Measurements from ENCODE around the gene CCDC106. TPM values are rescaled to one million over a fixed set of nuclear protein-coding genes. Genes with fewer than 3 reads are reported as not detected.

The CCDC106 gene
- total and polyA plus RNA-seq, 2 donors = 4.1 to 17.7 TPM

GRCh38 chr19:55667958-55668357 lies 19.9 kb downstream of the CCDC106 start:
- Histone ChIP-seq H3K4me1 (ENCODE audit: insufficient read depth) (no peaks in the 10 kb centered on the region), H3K4me3 (ENCODE audit: low read depth, low read length) (no peak overlapping the region), H3K36me3 (ENCODE audit: insufficient read depth) (peaks cover 24% of the 10 kb centered on the region), H3K27ac (ENCODE audit: low read depth) (no peak overlapping the region)
- 74% methylated on average over 11 of the region's 11 CpGs for WGBS
- DNase-seq (ENCODE audit: extremely low spot score) = no peak

GRCh38 chr19:55668603-55669348 lies 20.8 kb downstream of the CCDC106 start:
- DNase-seq (ENCODE audit: extremely low spot score) = no peak
- no peak overlapping the region for H3K4me3 ChIP-seq (ENCODE audit: low read depth, low read length)
- WGBS = 90% methylated on average over 30 of the region's 30 CpGs
- peaks cover 19% of the 10 kb centered on the region for H3K36me3 ChIP-seq (ENCODE audit: insufficient read depth)
- H3K4me1 ChIP-seq (ENCODE audit: insufficient read depth) = no peaks in the 10 kb centered on the region
- no peak overlapping the region for H3K27ac ChIP-seq (ENCODE audit: low read depth)

- Histone ChIP-seq H3K27ac (ENCODE audit: low read depth) (no peak overlapping the region), H3K36me3 (ENCODE audit: insufficient read depth) (peaks cover 19% of the 10 kb centered on the region), H3K4me1 (ENCODE audit: insufficient read depth) (no peaks in the 10 kb centered on the region), H3K4me3 (ENCODE audit: low read depth, low read length) (no peak overlapping the region)
- no peak for DNase-seq (ENCODE audit: extremely low spot score)
- WGBS = 87% methylated on average over 43 of the region's 43 CpGs
Observed at GRCh38 chr19:55669418-55670279, 21.6 kb downstream of the CCDC106 start.

- Histone ChIP-seq H3K4me1 (ENCODE audit: insufficient read depth) (no peaks in the 10 kb centered on the region), H3K36me3 (ENCODE audit: insufficient read depth) (peaks cover 19% of the 10 kb centered on the region), H3K27ac (ENCODE audit: low read depth) (no peak overlapping the region), H3K4me3 (ENCODE audit: low read depth, low read length) (no peak overlapping the region)
- no peak for DNase-seq (ENCODE audit: extremely low spot score)
- 79% methylated on average over 23 of the region's 23 CpGs for WGBS
Observed at GRCh38 chr19:55670280-55671053, 22.5 kb downstream of the CCDC106 start.

- no peak overlapping the region for H3K4me3 ChIP-seq (ENCODE audit: low read depth, low read length)
- WGBS = 71% methylated on average over 2 of the region's 2 CpGs
- peaks cover 19% of the 10 kb centered on the region for H3K36me3 ChIP-seq (ENCODE audit: insufficient read depth)
- no peak for DNase-seq (ENCODE audit: extremely low spot score)
- H3K4me1 ChIP-seq (ENCODE audit: insufficient read depth) = no peaks in the 10 kb centered on the region
- H3K27ac ChIP-seq (ENCODE audit: low read depth) = no peak overlapping the region
Observed at GRCh38 chr19:55671054-55671378, 23.0 kb downstream of the CCDC106 start.

GRCh38 chr19:55672418-55672817 lies 24.4 kb downstream of the CCDC106 start:
- H3K4me1 ChIP-seq (ENCODE audit: insufficient read depth) = no peaks in the 10 kb centered on the region
- H3K4me3 ChIP-seq (ENCODE audit: low read depth, low read length) = no peak overlapping the region
- no peak for DNase-seq (ENCODE audit: extremely low spot score)
- WGBS = 81% methylated on average over 5 of the region's 5 CpGs
- no peak overlapping the region for H3K27ac ChIP-seq (ENCODE audit: low read depth)
- H3K36me3 ChIP-seq (ENCODE audit: insufficient read depth) = peaks cover 14% of the 10 kb centered on the region

- H3K36me3 ChIP-seq (ENCODE audit: insufficient read depth) = peaks cover 13% of the 10 kb centered on the region
- H3K27ac ChIP-seq (ENCODE audit: low read depth) = no peak overlapping the region
- WGBS = 75% methylated on average over 9 of the region's 9 CpGs
- H3K4me3 ChIP-seq (ENCODE audit: low read depth, low read length) = no peak overlapping the region
- H3K4me1 ChIP-seq (ENCODE audit: insufficient read depth) = no peaks in the 10 kb centered on the region
- no peak for DNase-seq (ENCODE audit: extremely low spot score)
Observed at GRCh38 chr19:55673465-55673864, 25.5 kb downstream of the CCDC106 start.

GRCh38 chr19:55673889-55674288 lies 25.9 kb downstream of the CCDC106 start:
- Histone ChIP-seq H3K36me3 (ENCODE audit: insufficient read depth) (peaks cover 11% of the 10 kb centered on the region), H3K27ac (ENCODE audit: low read depth) (no peak overlapping the region)

GRCh38 chr19:55674459-55674840 lies 26.4 kb downstream of the CCDC106 start:
- Histone ChIP-seq H3K4me1 (ENCODE audit: insufficient read depth) (no peaks in the 10 kb centered on the region), H3K27ac (ENCODE audit: low read depth) (peak overlapping the region; percentile 30), H3K36me3 (ENCODE audit: insufficient read depth) (peaks cover 8% of the 10 kb centered on the region), H3K4me3 (ENCODE audit: low read depth, low read length) (peak overlapping the region; percentile 98)
- 23% methylated on average over 17 of the region's 17 CpGs for WGBS
- no peak for DNase-seq (ENCODE audit: extremely low spot score)

More at GRCh38 chr19:55673889-55674288, 25.9 kb downstream of the CCDC106 start:
- no peak for DNase-seq (ENCODE audit: extremely low spot score)
- no peak overlapping the region for H3K4me3 ChIP-seq (ENCODE audit: low read depth, low read length)
- WGBS = 75% methylated on average over 13 of the region's 15 CpGs
- H3K4me1 ChIP-seq (ENCODE audit: insufficient read depth) = no peaks in the 10 kb centered on the region

GRCh38 chr19:55674841-55675660 lies 27.0 kb downstream of the CCDC106 start, which contains the start of gene EPN1:
Gene EPN1 (plus strand): TSS chr19:55675226. CDS start chr19:55678628, 3,402 bp downstream.
- peak within 1 kb of the TSS; percentile 98 for H3K4me3 ChIP-seq (ENCODE audit: low read depth, low read length)
- DNase-seq (ENCODE audit: extremely low spot score) = peak; percentile 83
- H3K4me1 ChIP-seq (ENCODE audit: insufficient read depth) = no peaks in the 10 kb centered on the region
- WGBS = 1% methylated on average over 101 of the region's 101 CpGs
- peaks cover 5% of the 10 kb centered on the region for H3K36me3 ChIP-seq (ENCODE audit: insufficient read depth)
- peak within 1 kb of the TSS; percentile 88 for H3K27ac ChIP-seq (ENCODE audit: low read depth)

- Histone ChIP-seq H3K4me1 (ENCODE audit: insufficient read depth) (no peaks in the 10 kb centered on the region), H3K4me3 (ENCODE audit: low read depth, low read length) (peak overlapping the region; percentile 98), H3K36me3 (ENCODE audit: insufficient read depth) (no peaks in the 10 kb centered on the region), H3K27ac (ENCODE audit: low read depth) (peak overlapping the region; percentile 88)
- WGBS = 14% methylated on average over 16 of the region's 16 CpGs
- DNase-seq (ENCODE audit: extremely low spot score) = no peak
Observed at GRCh38 chr19:55675661-55676354, 27.8 kb downstream of the CCDC106 start.

- Histone ChIP-seq H3K36me3 (ENCODE audit: insufficient read depth) (no peaks in the 10 kb centered on the region), H3K4me1 (ENCODE audit: insufficient read depth) (no peaks in the 10 kb centered on the region)
Observed at GRCh38 chr19:55676383-55676782, 28.4 kb downstream of the CCDC106 start.

More at GRCh38 chr19:55676383-55676782, 28.4 kb downstream of the CCDC106 start:
- DNase-seq (ENCODE audit: extremely low spot score) = no peak
- 65% methylated on average over 5 of the region's 5 CpGs for WGBS
- Histone ChIP-seq H3K4me3 (ENCODE audit: low read depth, low read length) (no peak overlapping the region), H3K27ac (ENCODE audit: low read depth) (no peak overlapping the region)
